Neural progenitor cell (in vitro differentiated cells): ENCODE measurements around the gene SGTB. TPM values are rescaled to one million over a fixed set of nuclear protein-coding genes. Genes with fewer than 3 reads are reported as not detected.

Experiments
- DNase-seq: peaks from one replicate; pipeline ENCODE4 v3.0.0-alpha.2; 2016; ENCODE audit warnings: low spot score
- H2AFZ ChIP-seq: fragments of 200-600 bp; sonication (generic); replicated peaks from 2 replicates; pipeline ENCODE4 v1.6.1; 2016; ENCODE audit warnings: antibody characterized with exemption
- H3F3A ChIP-seq: fragments of 200-600 bp; sonication (generic); 2 replicates; pipeline ENCODE4 v1.6.1; 2016; ENCODE audit warnings: antibody characterized with exemption, low read depth
- H3K27ac ChIP-seq: fragments of 200-600 bp; sonication (generic); 2 replicates; pipeline ENCODE4 v1.5.1; 2016; ENCODE audit warnings: mild to moderate bottlenecking
- H3K27me3 ChIP-seq: fragments of 200-600 bp; sonication (generic); 2 replicates; pipeline ENCODE4 v1.6.1; 2016; ENCODE audit warnings: mild to moderate bottlenecking, moderate library complexity
- H3K36me3 ChIP-seq: fragments of 200-600 bp; sonication (generic); 2 replicates; pipeline ENCODE4 v1.5.1; 2016
- H3K4me1 ChIP-seq: fragments of 200-600 bp; sonication (generic); 2 replicates; pipeline ENCODE4 v1.6.1; 2016; ENCODE audit warnings: mixed run types
- H3K4me2 ChIP-seq: fragments of 200-600 bp; sonication (generic); 2 replicates; pipeline ENCODE4 v1.6.1; 2016
- H3K4me3 ChIP-seq: fragments of 200-600 bp; sonication (generic); 2 replicates; pipeline ENCODE4 v1.5.1; 2016
- H3K79me2 ChIP-seq: fragments of 200-600 bp; sonication (generic); 2 replicates; pipeline ENCODE4 v1.6.1; 2016; ENCODE audit warnings: low read depth
- H3K9ac ChIP-seq: fragments of 200-600 bp; sonication (generic); 2 replicates; pipeline ENCODE4 v1.6.1; 2016
- H3K9me3 ChIP-seq: fragments of 200-600 bp; sonication (generic); 2 replicates; pipeline ENCODE4 v1.5.1; 2016; ENCODE audit warnings: low read depth
- H4K20me1 ChIP-seq: fragments of 200-600 bp; sonication (generic); 2 replicates; pipeline ENCODE4 v1.6.1; 2016; ENCODE audit warnings: low read depth
- H3K27ac Mint-ChIP-seq: 3 replicates; pipeline ENCODE4 v1.8.0; 2021; ENCODE audit warnings: mixed read lengths
- H3K27me3 Mint-ChIP-seq: 2 replicates; pipeline ENCODE4 v1.8.0; 2022; ENCODE audit warnings: low read depth, mild to moderate bottlenecking, inconsistent platforms, moderate library complexity, mixed read lengths; ENCODE audit not compliant: insufficient read depth
- H3K36me3 Mint-ChIP-seq: 3 replicates; pipeline ENCODE4 v1.8.0; 2021; ENCODE audit warnings: mixed read lengths
- H3K4me1 Mint-ChIP-seq: 3 replicates; pipeline ENCODE4 v1.8.0; 2021; ENCODE audit warnings: mixed read lengths
- H3K4me3 Mint-ChIP-seq: 3 replicates; pipeline ENCODE4 v1.8.0; 2021; ENCODE audit warnings: mild to moderate bottlenecking, moderate library complexity, mixed read lengths
- H3K9me3 Mint-ChIP-seq: 3 replicates; pipeline ENCODE4 v1.8.0; 2020; ENCODE audit warnings: mixed read lengths
- CTCF ChIP-seq: fragments of 200-600 bp; sonication (generic); IDR thresholded peaks from 2 replicates; pipeline ENCODE4 v1.5.1; 2017; ENCODE audit warnings: antibody characterized with exemption, mild to moderate bottlenecking
- EZH2 ChIP-seq: fragments of 200-600 bp; sonication (generic); IDR thresholded peaks from 2 replicates; pipeline ENCODE4 v1.6.1; 2017; ENCODE audit warnings: antibody characterized with exemption, mild to moderate bottlenecking, moderate library complexity
- EZH2phosphoT487 ChIP-seq: fragments of 200-600 bp; sonication (generic); IDR thresholded peaks from 2 replicates; pipeline ENCODE4 v1.6.1; 2017; ENCODE audit warnings: antibody characterized with exemption
- total RNA-seq: library from RNA; depleted of rRNA; stranded (reverse); fragments of >200 nt; gene quantifications from 2 replicates; pipeline ENCODE4 v1.2.3, GENCODE V29; 2015; ENCODE audit warnings: low replicate concordance

Gene SGTB
- total RNA-seq, 1 donor from 2014 or later: 6.8 TPM

GRCh38 chr5:65625743-65626142 is 96.2 kb downstream of the SGTB start:
- Histone ChIP-seq H3F3A (no peaks in the 10 kb centered on the region), H3K9ac (peak overlapping the region; percentile 89), H3K4me3 (peak overlapping the region; percentile 73), H3K9me3 (no peaks in the 10 kb centered on the region), H4K20me1 (no peaks in the 10 kb centered on the region), H3K4me2 (peak overlapping the region; percentile 94), H3K27me3 (no peaks in the 10 kb centered on the region), H3K27ac (no peak overlapping the region), H3K79me2 (peaks cover 90% of the 10 kb centered on the region), H3K36me3 (no peaks in the 10 kb centered on the region), H2AFZ (no peak overlapping the region), H3K4me1 (peaks cover 12% of the 10 kb centered on the region)
- Mint-ChIP-seq H3K27me3 (peaks cover 5% of the 10 kb centered on the region), H3K4me3 (peak overlapping the region; percentile 95), H3K9me3 (no peaks in the 10 kb centered on the region), H3K4me1 (peaks cover 20% of the 10 kb centered on the region), H3K27ac (no peak overlapping the region), H3K36me3 (peaks cover 7% of the 10 kb centered on the region)
- no peak for DNase-seq
- no peak for TF ChIP-seq CTCF
- TF ChIP-seq EZH2: no peak
- no peak for TF ChIP-seq EZH2phosphoT487

DNA sequence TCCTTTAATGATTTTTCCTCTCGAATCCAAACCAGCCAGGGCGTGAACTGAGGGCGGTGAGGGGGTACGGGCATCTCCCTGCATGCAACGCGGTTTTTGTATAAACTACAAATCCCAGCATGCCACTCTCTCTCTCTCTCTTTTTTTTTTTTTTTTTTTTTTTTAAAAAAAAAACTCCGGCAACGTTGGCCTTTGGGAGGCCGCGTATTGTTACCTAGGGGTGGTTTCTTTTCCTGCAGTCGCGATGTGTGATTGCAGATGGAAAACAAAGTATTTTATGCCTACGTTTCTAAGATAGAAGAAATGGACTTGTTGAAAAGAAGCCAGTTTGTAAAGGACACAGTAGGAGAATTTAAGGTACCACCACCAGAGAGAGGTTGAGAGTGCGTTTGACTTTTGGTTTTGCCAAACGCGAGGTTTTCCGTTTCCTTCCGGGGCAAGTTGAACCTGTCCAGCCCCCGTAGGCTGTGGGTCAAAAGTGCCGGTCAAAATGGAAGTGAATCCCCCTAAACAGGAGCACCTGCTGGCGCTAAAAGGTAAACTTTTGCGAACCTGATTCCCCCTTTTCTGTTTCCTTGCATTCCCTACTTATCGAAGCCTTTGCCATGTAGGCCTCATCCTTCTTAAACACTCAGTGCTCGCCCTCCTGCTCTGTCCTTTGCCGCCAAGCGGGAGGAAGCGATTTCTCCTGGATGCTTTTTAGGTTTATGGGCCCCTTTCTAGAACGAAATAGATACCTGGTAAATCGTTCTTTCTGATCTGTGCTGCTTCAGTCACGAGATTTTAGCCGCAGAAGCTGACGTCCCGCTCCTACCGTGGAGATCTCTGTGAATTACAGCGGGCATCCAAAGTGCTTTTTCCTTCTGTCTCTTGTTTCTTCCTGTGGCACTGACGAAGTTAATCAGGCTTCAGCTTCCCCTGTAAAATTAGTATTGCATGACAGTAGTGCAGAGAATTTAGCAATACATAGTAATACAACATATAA is 97.0 kb downstream of the SGTB start, which contains the start of the genes SHLD3 and TRAPPC13:
Gene SHLD3, plus strand, starts transcription at position 457 of the 985 bp plus-strand sequence. CDS start 4,561 bp downstream, outside the sequence.
Gene TRAPPC13, plus strand, starts transcription at position 457 of the 985 bp plus-strand sequence. Its CDS starts 34 bp downstream, at position 491.
- peaks cover 12% of the 10 kb centered on the region for H3K4me1 ChIP-seq
- H3F3A ChIP-seq: no peaks in the 10 kb centered on the region
- H3K36me3 Mint-ChIP-seq: peaks cover 6% of the 10 kb centered on the region
- peak within 1 kb of the TSS; percentile 73 for H3K4me3 ChIP-seq
- peaks cover 20% of the 10 kb centered on the region for H3K4me1 Mint-ChIP-seq
- no peaks in the 10 kb centered on the region for H3K36me3 ChIP-seq
- H3K27ac ChIP-seq: peak within 1 kb of the TSS; percentile 79
- H4K20me1 ChIP-seq: no peaks in the 10 kb centered on the region
- H3K79me2 ChIP-seq: peaks cover 90% of the 10 kb centered on the region
- peak within 1 kb of the TSS; percentile 94 for H3K4me2 ChIP-seq
- no peaks in the 10 kb centered on the region for H3K27me3 ChIP-seq
- no peaks in the 10 kb centered on the region for H3K9me3 Mint-ChIP-seq
- H2AFZ ChIP-seq: peak within 1 kb of the TSS; percentile 100
- H3K4me3 Mint-ChIP-seq: peak within 1 kb of the TSS; percentile 95
- H3K9me3 ChIP-seq: no peaks in the 10 kb centered on the region
- DNase-seq: peak; percentile 93
- peaks cover 5% of the 10 kb centered on the region for H3K27me3 Mint-ChIP-seq
- TF ChIP-seq EZH2phosphoT487 (no peak), CTCF (peak; percentile 11), EZH2 (no peak)
- H3K27ac Mint-ChIP-seq: peak within 1 kb of the TSS; percentile 87
- peak within 1 kb of the TSS; percentile 89 for H3K9ac ChIP-seq

- peaks cover 12% of the 10 kb centered on the region for H3K4me1 ChIP-seq
- no peaks in the 10 kb centered on the region for H3K9me3 Mint-ChIP-seq
- peaks cover 3% of the 10 kb centered on the region for H3K36me3 Mint-ChIP-seq
- peak within 1 kb of the TSS; percentile 87 for H3K27ac Mint-ChIP-seq
- TF ChIP-seq EZH2phosphoT487 (no peak), CTCF (peak; percentile 13)
- H4K20me1 ChIP-seq: no peaks in the 10 kb centered on the region
- DNase-seq: peak; percentile 96
- H3K4me1 Mint-ChIP-seq: peaks cover 20% of the 10 kb centered on the region
- H3K27ac ChIP-seq: peak within 1 kb of the TSS; percentile 79
- no peaks in the 10 kb centered on the region for H3F3A ChIP-seq
- no peaks in the 10 kb centered on the region for H3K27me3 ChIP-seq
- H3K4me2 ChIP-seq: peak within 1 kb of the TSS; percentile 94
- peak within 1 kb of the TSS; percentile 73 for H3K4me3 ChIP-seq
- H3K9ac ChIP-seq: peak within 1 kb of the TSS; percentile 89
- peaks cover 90% of the 10 kb centered on the region for H3K79me2 ChIP-seq
- H3K27me3 Mint-ChIP-seq: peaks cover 5% of the 10 kb centered on the region
- H3K4me3 Mint-ChIP-seq: peak within 1 kb of the TSS; percentile 95
- H2AFZ ChIP-seq: peak within 1 kb of the TSS; percentile 100
- no peaks in the 10 kb centered on the region for H3K36me3 ChIP-seq
- no peaks in the 10 kb centered on the region for H3K9me3 ChIP-seq
Observed at GRCh38 chr5:65624025-65624570, 97.8 kb downstream of the SGTB start, which contains the start of gene TRIM23. Gene TRIM23, minus strand, starts transcription at chr5:65624333. Its CDS starts 59 bp downstream, at chr5:65624274.
